B cell (primary cell): ENCODE results near the gene IGF2BP3. TPM values are rescaled to one million over a fixed set of nuclear protein-coding genes. Genes with fewer than 3 reads are reported as not detected.
"Not testable (repeated sequence)": the region's sequence is repeated elsewhere in the genome, so short reads cannot be mapped to it uniquely, and the experiment has no call there.

ENCODE experiments used
- ATAC-seq: fragments of 200-7000 bp; cut with Tn5 transposase; one replicate; pipeline ENCODE4 v1.10.0; 2021; ENCODE audit warnings: low read depth, mild to moderate bottlenecking, moderate number of reproducible peaks, moderate library complexity
- CTCF ChIA-PET: fragments of 350-600 bp; sonication (Branson Sonifier 250); formaldehyde crosslinking; loops from one replicate; lab custom pipeline; 2021; ENCODE audit warnings: antibody characterized with exemption, inconsistent platforms; lab: Charles Lee
- POLR2A ChIA-PET: fragments of 350-600 bp; sonication (Branson Sonifier 250); formaldehyde crosslinking; loops from one replicate; lab custom pipeline; 2021; ENCODE audit warnings: antibody characterized with exemption; lab: Charles Lee
- DNase-seq: peaks from one replicate; pipeline ENCODE4 v3.0.0; 2013
- H2AFZ ChIP-seq: 2 replicates; pipeline ENCODE4 v1.6.1; 2012; ENCODE audit warnings: mild to moderate bottlenecking, low read depth, low read length; ENCODE audit not compliant: insufficient read depth, poor library complexity, severe bottlenecking
- H3K27ac ChIP-seq, 2 donors: 1 replicate in 1 of 2; 2 replicates in 1 of 2; pipeline ENCODE4 v1.5.1; 2012 to 2013; ENCODE audit warnings: low read length in 2 of 2, mild to moderate bottlenecking in 2 of 2, moderate library complexity in 1 of 2
- H3K27me3 ChIP-seq, 4 experiments: fragments of 200-600 bp in 1 of 4; sonication (generic) in 1 of 4; replicated peaks in 1 of 4; 1 replicate in 2 of 4; 2 replicates in 2 of 4; pipeline versions ENCODE4 v1.6.1 to v1.7.0; 2013 to 2016; ENCODE audit warnings: low read length in 3 of 4, mild to moderate bottlenecking in 2 of 4, mixed read lengths in 1 of 4, moderate library complexity in 1 of 4; ENCODE audit not compliant: insufficient read depth in 4 of 4, control insufficient read depth in 3 of 4; ENCODE audit errors: control extremely low read depth in 1 of 4
- H3K36me3 ChIP-seq, 2 experiments: replicated peaks in 1 of 2; 1 replicate in 1 of 2; 2 replicates in 1 of 2; pipeline versions ENCODE4 v1.6.1 to v1.7.1; 2013; ENCODE audit warnings: low read length in 1 of 2; ENCODE audit not compliant: insufficient read depth in 2 of 2, control insufficient read depth in 1 of 2; ENCODE audit errors: control extremely low read depth in 1 of 2, extremely low read depth in 1 of 2
- H3K4me1 ChIP-seq, 2 donors: fragments of 200-600 bp in 1 of 2; sonication (generic) in 1 of 2; 1 replicate in 1 of 2; 2 replicates in 1 of 2; pipeline versions ENCODE4 v1.5.1 to v1.6.1; 2013 to 2017; ENCODE audit warnings: low read length in 2 of 2; ENCODE audit not compliant: control insufficient read depth in 2 of 2, insufficient read depth in 2 of 2
- H3K4me2 ChIP-seq: replicated peaks from 2 replicates; pipeline ENCODE3; 2012; ENCODE audit warnings: mild to moderate bottlenecking, low read depth, low read length; ENCODE audit not compliant: poor library complexity, severe bottlenecking
- H3K4me3 ChIP-seq, 5 experiments: fragments of 200-600 bp in 1 of 5; sonication (generic) in 1 of 5; 1 replicate in 3 of 5; 2 replicates in 2 of 5; pipeline versions ENCODE4 v1.5.1 to v1.7.0; 2011 to 2016; ENCODE audit warnings: low read length in 4 of 5, mild to moderate bottlenecking in 4 of 5, low read depth in 2 of 5, control low read depth in 1 of 5, moderate library complexity in 1 of 5; ENCODE audit not compliant: insufficient read depth in 1 of 5; ENCODE audit errors: control extremely low read depth in 1 of 5, extremely low read depth in 1 of 5
- H3K79me2 ChIP-seq: fragments of 200-600 bp; sonication (generic); one replicate; pipeline ENCODE4 v1.6.0; 2016; ENCODE audit warnings: low read length; ENCODE audit not compliant: control insufficient read depth, insufficient read depth
- H3K9ac ChIP-seq: fragments of 200-600 bp; sonication (generic); 2 replicates; pipeline ENCODE4 v1.6.1; 2017; ENCODE audit warnings: mild to moderate bottlenecking, low read length, moderate library complexity
- H3K9me3 ChIP-seq, 3 donors: one replicate each; pipeline versions ENCODE4 v1.6.1 to v1.7.1; 2013; ENCODE audit warnings: low read length in 2 of 3; ENCODE audit not compliant: control insufficient read depth in 2 of 3, insufficient read depth in 1 of 3; ENCODE audit errors: control extremely low read depth in 1 of 3
- H4K20me1 ChIP-seq: 2 replicates; pipeline ENCODE4 v1.6.0; 2012; ENCODE audit warnings: mild to moderate bottlenecking, low read length; ENCODE audit not compliant: insufficient read depth, control insufficient read depth, poor library complexity, severe bottlenecking
- H3K27ac Mint-ChIP-seq: one replicate; pipeline ENCODE4 v1.8.0; 2021; ENCODE audit warnings: mixed read lengths
- H3K27me3 Mint-ChIP-seq: one replicate; pipeline ENCODE4 v1.8.0; 2021; ENCODE audit warnings: mixed read lengths
- H3K4me1 Mint-ChIP-seq: one replicate; pipeline ENCODE4 v1.8.0; 2021; ENCODE audit warnings: mixed read lengths
- H3K4me3 Mint-ChIP-seq: one replicate; pipeline ENCODE4 v1.8.0; 2021; ENCODE audit warnings: mixed read lengths
- H3K9me3 Mint-ChIP-seq: one replicate; pipeline ENCODE4 v1.8.0; 2022; ENCODE audit warnings: mixed read lengths; ENCODE audit not compliant: insufficient read depth
- CTCF ChIP-seq: fragments of 200-600 bp; IDR thresholded peaks from one replicate; pipeline ENCODE4 v1.8.0; 2022; ENCODE audit warnings: antibody characterized with exemption, mild to moderate bottlenecking
- EZH2 ChIP-seq: IDR thresholded peaks from 2 replicates; pipeline ENCODE4 v1.6.1; 2012; ENCODE audit warnings: borderline replicate concordance, low read depth, mild to moderate bottlenecking, moderate library complexity, low read length; ENCODE audit not compliant: insufficient read depth, poor library complexity, severe bottlenecking
- WGBS: methylation state at CpG from one replicate; pipeline ENCODE4 v1.1.5; 2013; ENCODE audit warnings: missing lambda C conversion rate; ENCODE audit not compliant: insufficient coverage; 5-methylcytosine and 5-hydroxymethylcytosine counted together
- intact Hi-C: fragments of 100-400 bp; cut with micrococcal nuclease; formaldehyde crosslinking; loops from one replicate; pipeline ENCODE4 v1.10.0; 2022
- polyA plus RNA-seq: library from polyadenylated mRNA; depleted of rRNA; stranded (reverse); fragments of >200 nt; gene quantifications from 2 replicates; pipeline ENCODE4 v1.2.3, GENCODE V29; 2012
- total RNA-seq, 2 donors: library from RNA; stranded (reverse); fragments of 120-200 nt in 1 of 2; gene quantifications; 1 replicate in 1 of 2; 2 replicates in 1 of 2; pipeline versions ENCODE4 v1.2.3 to v1.2.4, GENCODE V29; 2013 to 2022

IGF2BP3 gene
- total and polyA plus RNA-seq, 2 donors (not counting 1 experiment from before 2014, with no cell fraction given), result 0.63 to 10.0 TPM

GRCh38 chr7:23514755-23515154 lies 44.5 kb upstream of the IGF2BP3 start:
- ATAC-seq, result no peak
- Histone ChIP-seq H3K27ac (no peak overlapping the region), H3K4me3 (no peak overlapping the region), H4K20me1 (peaks cover 88% of the 10 kb centered on the region), H3K9ac (no peak overlapping the region), H3K36me3 (peaks cover 12 to 86% of the 10 kb centered on the region in 2 experiments), H3K27me3 (no peaks in the 10 kb centered on the region), H3K4me1 (no peaks in the 10 kb centered on the region), H2AFZ (no peak overlapping the region), H3K79me2 (peaks cover 58% of the 10 kb centered on the region), H3K9me3 (peaks cover 0 to 7% (median 0%) of the 10 kb centered on the region in 3 donors), H3K4me2 (no peak overlapping the region)
- no CpG with 5 or more reads among the region's 2 CpGs for WGBS
- no peak overlapping the region for H3K4me3 Mint-ChIP-seq
- CTCF ChIA-PET, result no interaction called here
- intact Hi-C loops, result no loop called here
- POLR2A ChIA-PET, result interaction anchor here (0.7 kb wide), 1 partner anchor 1050 kb away, joined by 3 read pairs; no protein-coding TSS in a partner anchor
- no peaks in the 10 kb centered on the region for H3K27me3 Mint-ChIP-seq
- TF ChIP-seq CTCF, result no peak
- TF ChIP-seq EZH2, result no peak
- no peak for DNase-seq
- H3K9me3 Mint-ChIP-seq, result no peaks in the 10 kb centered on the region
- H3K27ac Mint-ChIP-seq, result no peak overlapping the region
- no peaks in the 10 kb centered on the region for H3K4me1 Mint-ChIP-seq

GRCh38 chr7:23513746-23514145 lies 43.5 kb upstream of the IGF2BP3 start:
- POLR2A ChIA-PET, ATAC-seq, H3K4me3 Mint-ChIP-seq, H3K4me1 Mint-ChIP-seq, H3K27ac ChIP-seq, H3K4me3 ChIP-seq, CTCF ChIA-PET, intact Hi-C loops, H3K27ac Mint-ChIP-seq, H3K9me3 Mint-ChIP-seq, H2AFZ ChIP-seq, H3K4me1 ChIP-seq, H3K27me3 ChIP-seq, H3K4me2 ChIP-seq, DNase-seq, H3K27me3 Mint-ChIP-seq, H3K9ac ChIP-seq, H3K9me3 ChIP-seq: not testable (repeated sequence)
- WGBS, result 80% methylated on average over 1 of the region's 6 CpGs
- H4K20me1 ChIP-seq, result peaks cover 89% of the 10 kb centered on the region
- peaks cover 9 to 84% of the 10 kb centered on the region in 2 experiments for H3K36me3 ChIP-seq
- H3K79me2 ChIP-seq, result peaks cover 52% of the 10 kb centered on the region
